ENCODE results near the gene DHRS4L2. TPM values are rescaled to one million over a fixed set of nuclear protein-coding genes. Genes with fewer than 3 reads are reported as not detected.

The DHRS4L2 gene
- total and polyA plus RNA-seq, 10 of the 15 experiments (the other 5 are each of a cell fraction or from before 2014, with no cell fraction given) = 2.8 to 49.3 (median 21.8) TPM

DNA sequence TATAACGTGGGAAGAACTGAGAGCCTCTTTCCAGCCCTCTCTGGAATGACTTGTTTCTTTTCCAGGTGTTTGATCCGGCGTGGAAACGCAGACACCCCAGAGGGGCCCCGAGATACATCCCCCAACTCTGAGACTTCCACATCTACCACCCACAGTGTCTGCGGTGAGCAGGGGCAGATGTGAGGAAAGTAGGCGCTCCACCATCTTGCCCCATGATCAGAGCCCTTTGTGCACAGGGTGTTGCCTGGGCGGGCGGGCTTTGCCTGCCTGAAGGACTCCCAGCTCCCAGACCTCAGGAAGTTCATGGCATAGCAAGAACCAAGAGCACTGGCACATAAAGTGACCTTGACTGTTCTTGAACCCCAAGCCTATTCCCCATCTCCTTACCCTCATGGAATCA is 65.9 kb downstream of the DHRS4L2 start:
- peaks cover 0 to 3% of the 10 kb centered on the region in 2 experiments; a peak in 1 of 4 replicates for H3K27me3 ChIP-seq (replicated peaks in 1 of 2; ENCODE audit: control insufficient read depth in 2 of 2, insufficient read depth in 2 of 2, low read length in 1 of 2)
- no peak for ATAC-seq
- in situ Hi-C loops (cut with MboI) = loop anchor here (5.0 kb wide), 1 partner anchor 38 kb away; the partner anchor contains the start of gene PCK2
- ChIA-PET POLR2A (interaction anchor here (1.0 kb wide), 1 partner anchor 38 kb away, joined by 4 read pairs; no protein-coding TSS in a partner anchor), RAD21 (ENCODE audit: unreplicated experiment) (interaction anchor here (1.0 kb wide), 2 partner anchors 38 to 55 kb away, joined by 4 to 8 read pairs; no protein-coding TSS in a partner anchor), SMC1A (ENCODE audit: uncharacterized antibody, unreplicated experiment) (interaction anchor here (1.1 to 1.3 kb wide), 2 partner anchors 18 to 36 kb away, joined by 3 read pairs; no protein-coding TSS in a partner anchor), CTCF (interaction anchor here (6.3 kb wide), 1 partner anchor 37 kb away, joined by 197 read pairs; the partner anchor contains the start of gene PCK2)
- DNase-seq (ENCODE audit: low read depth, low spot score) = no peak
- no peak overlapping the region for H3K9ac ChIP-seq (ENCODE audit: control insufficient read depth, insufficient read depth, low read length)
- H3K4me3 ChIP-seq = no peak overlapping the region
- TF ChIP-seq, protein P1, sequence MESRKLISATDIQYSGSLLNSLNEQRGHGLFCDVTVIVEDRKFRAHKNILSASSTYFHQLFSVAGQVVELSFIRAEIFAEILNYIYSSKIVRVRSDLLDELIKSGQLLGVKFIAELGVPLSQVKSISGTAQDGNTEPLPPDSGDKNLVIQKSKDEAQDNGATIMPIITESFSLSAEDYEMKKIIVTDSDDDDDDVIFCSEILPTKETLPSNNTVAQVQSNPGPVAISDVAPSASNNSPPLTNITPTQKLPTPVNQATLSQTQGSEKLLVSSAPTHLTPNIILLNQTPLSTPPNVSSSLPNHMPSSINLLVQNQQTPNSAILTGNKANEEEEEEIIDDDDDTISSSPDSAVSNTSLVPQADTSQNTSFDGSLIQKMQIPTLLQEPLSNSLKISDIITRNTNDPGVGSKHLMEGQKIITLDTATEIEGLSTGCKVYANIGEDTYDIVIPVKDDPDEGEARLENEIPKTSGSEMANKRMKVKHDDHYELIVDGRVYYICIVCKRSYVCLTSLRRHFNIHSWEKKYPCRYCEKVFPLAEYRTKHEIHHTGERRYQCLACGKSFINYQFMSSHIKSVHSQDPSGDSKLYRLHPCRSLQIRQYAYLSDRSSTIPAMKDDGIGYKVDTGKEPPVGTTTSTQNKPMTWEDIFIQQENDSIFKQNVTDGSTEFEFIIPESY (IDR thresholded peaks at IDR 0.05) = no peak
- TF ChIP-seq CHD4 (IDR thresholded peaks at IDR 0.05) (no peak), GABPA (IDR thresholded peaks at IDR 0.05; ENCODE audit: low read depth) (no peak), RBBP5 (conservative IDR thresholded peaks at IDR 0.05) (no peak), MTA3 (IDR thresholded peaks at IDR 0.05; ENCODE audit: borderline replicate concordance, low read length) (no peak), EP300 (IDR thresholded peaks at IDR 0.05; ENCODE audit: borderline replicate concordance in 1 of 2, control insufficient read depth in 1 of 2, low read depth in 2 of 2, low read length in 2 of 2) (no peak), SUZ12 (IDR thresholded peaks at IDR 0.05; ENCODE audit: unreplicated experiment) (no peak), ZNF24 (IDR thresholded peaks at IDR 0.05) (no peak), NBN (IDR thresholded peaks at IDR 0.05) (no peak), WRNIP1 (IDR thresholded peaks at IDR 0.05; ENCODE audit: borderline replicate concordance, low read depth, low read length) (no peak), POLR2AphosphoS2 (IDR thresholded peaks at IDR 0.05; ENCODE audit: low read depth, low read length) (no peak), KDM1A (IDR thresholded peaks at IDR 0.05; ENCODE audit: borderline replicate concordance) (no peak), IRF4 (IDR thresholded peaks at IDR 0.05; ENCODE audit: low read depth, low read length) (no peak), SPI1 (IDR thresholded peaks at IDR 0.05; ENCODE audit: borderline replicate concordance, insufficient read depth, low read depth, low read length) (no peak)
- TF ChIP-seq, protein P2, sequence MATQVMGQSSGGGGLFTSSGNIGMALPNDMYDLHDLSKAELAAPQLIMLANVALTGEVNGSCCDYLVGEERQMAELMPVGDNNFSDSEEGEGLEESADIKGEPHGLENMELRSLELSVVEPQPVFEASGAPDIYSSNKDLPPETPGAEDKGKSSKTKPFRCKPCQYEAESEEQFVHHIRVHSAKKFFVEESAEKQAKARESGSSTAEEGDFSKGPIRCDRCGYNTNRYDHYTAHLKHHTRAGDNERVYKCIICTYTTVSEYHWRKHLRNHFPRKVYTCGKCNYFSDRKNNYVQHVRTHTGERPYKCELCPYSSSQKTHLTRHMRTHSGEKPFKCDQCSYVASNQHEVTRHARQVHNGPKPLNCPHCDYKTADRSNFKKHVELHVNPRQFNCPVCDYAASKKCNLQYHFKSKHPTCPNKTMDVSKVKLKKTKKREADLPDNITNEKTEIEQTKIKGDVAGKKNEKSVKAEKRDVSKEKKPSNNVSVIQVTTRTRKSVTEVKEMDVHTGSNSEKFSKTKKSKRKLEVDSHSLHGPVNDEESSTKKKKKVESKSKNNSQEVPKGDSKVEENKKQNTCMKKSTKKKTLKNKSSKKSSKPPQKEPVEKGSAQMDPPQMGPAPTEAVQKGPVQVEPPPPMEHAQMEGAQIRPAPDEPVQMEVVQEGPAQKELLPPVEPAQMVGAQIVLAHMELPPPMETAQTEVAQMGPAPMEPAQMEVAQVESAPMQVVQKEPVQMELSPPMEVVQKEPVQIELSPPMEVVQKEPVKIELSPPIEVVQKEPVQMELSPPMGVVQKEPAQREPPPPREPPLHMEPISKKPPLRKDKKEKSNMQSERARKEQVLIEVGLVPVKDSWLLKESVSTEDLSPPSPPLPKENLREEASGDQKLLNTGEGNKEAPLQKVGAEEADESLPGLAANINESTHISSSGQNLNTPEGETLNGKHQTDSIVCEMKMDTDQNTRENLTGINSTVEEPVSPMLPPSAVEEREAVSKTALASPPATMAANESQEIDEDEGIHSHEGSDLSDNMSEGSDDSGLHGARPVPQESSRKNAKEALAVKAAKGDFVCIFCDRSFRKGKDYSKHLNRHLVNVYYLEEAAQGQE (IDR thresholded peaks at IDR 0.05; ENCODE audit: low read depth, low read length) = no peak
- no peak overlapping the region for H3K4me2 ChIP-seq (ENCODE audit: control insufficient read depth, insufficient read depth)
- WGBS (ENCODE audit: insufficient coverage, insufficient replicate concordance, low lambda C conversion rate, missing lambda C conversion rate) = 39% methylated on average over 9 of the region's 9 CpGs
- H3K27ac ChIP-seq (ENCODE audit: control insufficient read depth, insufficient read depth) = no peak overlapping the region
- H4K20me1 ChIP-seq (ENCODE audit: control insufficient read depth, insufficient read depth) = no peaks in the 10 kb centered on the region
- no peak for FAIRE-seq
- H3K36me3 ChIP-seq (ENCODE audit: control insufficient read depth in 2 of 2, insufficient read depth in 2 of 2, low read length in 1 of 2) = no peaks in the 10 kb centered on the region
- no TSS peak for BruUV-seq (replicated peaks)
- no peak overlapping the region for H2AFZ ChIP-seq (ENCODE audit: control insufficient read depth, low read depth, low read length)
- H3K4me1 ChIP-seq (ENCODE audit: control insufficient read depth, insufficient read depth, low read length) = peaks cover 14% of the 10 kb centered on the region
- H3K9me3 ChIP-seq (replicated peaks; ENCODE audit: control insufficient read depth, insufficient read depth, low read length) = no peaks in the 10 kb centered on the region
- no peaks in the 10 kb centered on the region for H3K79me2 ChIP-seq (ENCODE audit: control insufficient read depth, insufficient read depth, low read length)
- intact Hi-C loops (cut with micrococcal nuclease; ENCODE audit: unreplicated experiment) = no loop called here
